D341Med (cell line): ENCODE data around the gene CDIPT.
"Not testable (repeated sequence)": the region's sequence is repeated elsewhere in the genome, so short reads cannot be mapped to it uniquely, and the experiment has no call there.

Experiments used
- DNase-seq: peaks from one replicate; pipeline ENCODE4 v3.0.0; 2012; ENCODE audit warnings: low spot score

The CDIPT gene, protein sequence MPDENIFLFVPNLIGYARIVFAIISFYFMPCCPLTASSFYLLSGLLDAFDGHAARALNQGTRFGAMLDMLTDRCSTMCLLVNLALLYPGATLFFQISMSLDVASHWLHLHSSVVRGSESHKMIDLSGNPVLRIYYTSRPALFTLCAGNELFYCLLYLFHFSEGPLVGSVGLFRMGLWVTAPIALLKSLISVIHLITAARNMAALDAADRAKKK

DNA sequence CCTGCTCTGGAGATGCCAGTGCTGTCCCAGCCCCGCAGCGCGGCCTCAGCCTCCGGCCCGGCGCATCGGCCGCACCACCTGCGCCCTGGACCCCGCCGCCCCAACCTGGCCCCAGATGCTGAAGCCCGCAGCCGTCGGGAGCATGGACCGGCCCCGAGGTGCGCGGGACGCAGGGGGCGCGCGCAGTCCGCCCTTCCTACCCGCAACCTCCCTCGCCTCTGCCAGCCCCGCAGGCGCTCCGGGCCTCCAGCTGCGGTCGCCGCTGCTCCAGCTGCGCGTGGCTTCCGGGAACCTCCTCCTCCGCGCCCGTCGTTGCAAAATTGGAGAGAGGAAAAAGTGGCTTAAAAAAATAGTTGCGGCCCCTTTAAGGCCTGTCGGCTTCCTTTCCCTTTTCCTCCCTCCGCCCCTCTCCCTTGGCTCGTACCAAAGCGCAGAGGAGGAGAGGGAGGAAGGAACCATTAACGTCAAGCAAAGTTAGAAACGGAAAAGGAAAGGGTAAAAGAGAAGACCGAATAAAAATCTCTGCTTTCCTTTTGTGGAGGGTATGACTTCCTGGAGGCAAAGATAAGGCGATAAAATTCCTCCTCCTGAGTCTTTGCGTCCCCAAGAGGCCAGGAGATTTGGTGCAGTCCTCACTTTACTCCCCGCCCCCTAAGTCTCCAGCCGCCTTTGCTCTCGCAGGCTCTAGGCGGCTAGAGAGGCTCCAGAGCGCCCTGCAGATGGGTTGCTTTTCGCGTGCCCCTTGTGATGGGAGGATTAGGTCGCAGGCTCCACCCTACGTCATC lies at the start of gene CDIPT:
CDIPT (minus strand) TSS at position 343 of the 785 bp plus-strand sequence. CDS start 369 bp downstream, outside the sequence.
- peak; percentile 93 for DNase-seq

DNA sequence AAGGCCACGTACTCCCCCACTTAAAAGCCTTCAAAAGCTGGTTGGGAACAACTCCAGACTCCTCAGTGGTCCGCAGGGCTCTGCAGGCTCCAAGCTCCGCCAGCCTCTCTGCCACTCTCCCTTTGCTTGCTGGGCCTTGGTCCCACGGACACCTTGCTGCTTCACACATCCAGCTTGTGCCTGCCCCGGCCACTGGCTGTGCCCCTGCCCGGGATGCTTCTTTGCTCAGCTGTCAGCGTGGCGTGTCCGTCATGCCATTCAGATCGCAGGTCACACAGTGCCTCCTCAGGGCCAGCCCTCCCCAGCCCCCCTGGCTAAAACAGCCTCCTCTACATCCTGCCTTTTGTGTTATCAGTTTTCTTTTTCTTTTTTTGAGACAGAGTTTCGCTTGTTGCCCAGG lies 49.1 kb upstream of the CDIPT start:
- DNase-seq: no peak

DNA sequence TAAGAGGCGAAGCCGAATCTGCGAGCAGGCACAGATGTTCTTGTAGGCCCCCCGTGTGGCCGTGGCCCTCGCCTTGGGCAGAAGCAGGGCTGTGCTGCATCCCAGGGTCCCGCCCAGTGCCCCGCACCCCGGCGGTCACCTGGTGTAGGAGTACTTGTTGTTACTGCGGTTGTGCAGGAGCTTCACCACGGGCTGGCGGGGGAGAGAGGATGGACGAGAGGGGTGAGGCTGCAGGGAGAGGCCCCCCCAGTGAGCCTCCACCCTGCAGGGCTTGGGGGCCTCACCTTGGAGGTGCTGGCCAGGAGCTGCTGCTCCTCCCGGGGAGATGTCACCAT lies 48.6 kb upstream of the CDIPT start:
- no peak for DNase-seq

DNA sequence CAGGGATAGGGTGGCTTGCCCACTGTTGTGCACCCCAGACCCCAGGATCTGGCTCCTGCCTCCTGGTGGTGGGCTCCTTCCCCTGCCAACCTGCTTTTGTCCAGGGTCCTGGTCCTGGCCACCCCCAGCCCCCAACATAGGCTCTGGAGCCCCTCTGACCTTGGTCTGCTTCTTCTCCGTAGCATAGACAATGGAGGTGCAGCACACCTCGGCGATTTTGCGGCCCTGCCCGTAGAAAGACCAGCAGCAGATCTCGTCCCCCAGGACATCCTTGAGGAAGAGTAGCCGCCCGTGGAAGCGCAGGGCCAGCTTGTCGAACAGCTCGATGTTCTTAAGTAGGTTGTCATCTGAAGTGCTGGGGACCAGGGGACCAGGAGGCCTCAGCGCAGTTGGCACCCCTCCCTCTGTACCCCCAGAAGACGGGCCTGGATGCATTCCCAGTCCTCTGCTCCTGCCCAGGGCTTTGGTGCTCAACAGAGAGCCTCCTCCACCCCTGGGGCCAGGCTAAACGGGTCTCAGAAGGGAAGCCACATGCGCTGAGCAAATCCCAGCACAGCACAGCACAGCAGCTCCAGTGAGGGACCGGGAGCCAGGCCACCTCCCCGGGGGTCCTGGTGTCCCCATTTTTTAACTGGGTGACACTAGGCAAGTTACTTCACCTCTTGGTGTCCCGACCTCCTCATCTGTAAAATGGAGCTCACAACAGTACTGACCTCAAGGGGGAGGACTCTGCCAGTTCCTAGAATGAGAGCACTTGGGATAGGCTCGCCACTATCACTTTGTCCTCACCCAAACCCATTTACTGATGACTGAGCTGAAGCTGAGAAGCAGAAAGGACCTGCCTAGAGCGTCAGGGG lies 48.0 kb upstream of the CDIPT start:
- DNase-seq: no peak

DNA sequence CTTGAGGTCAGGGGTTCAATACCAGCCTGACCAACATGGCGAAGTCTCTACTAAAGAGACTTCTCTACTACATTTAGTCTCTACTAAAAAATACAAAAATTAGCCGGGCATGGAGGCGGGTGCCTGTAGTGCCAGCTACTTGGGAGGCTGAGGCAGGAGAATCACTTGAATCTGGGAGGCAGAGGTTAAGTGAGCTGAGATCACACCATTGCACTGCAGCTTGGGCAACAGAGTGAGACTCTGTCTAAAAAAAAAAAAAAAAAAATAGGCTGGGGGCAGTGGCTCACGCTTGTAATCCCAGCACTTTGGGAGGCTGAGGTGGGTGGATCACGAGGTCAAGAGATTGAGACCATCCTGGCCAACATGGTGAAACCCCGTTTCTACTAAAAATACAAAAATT lies 46.8 kb upstream of the CDIPT start:
- not testable (repeated sequence) for DNase-seq

DNA sequence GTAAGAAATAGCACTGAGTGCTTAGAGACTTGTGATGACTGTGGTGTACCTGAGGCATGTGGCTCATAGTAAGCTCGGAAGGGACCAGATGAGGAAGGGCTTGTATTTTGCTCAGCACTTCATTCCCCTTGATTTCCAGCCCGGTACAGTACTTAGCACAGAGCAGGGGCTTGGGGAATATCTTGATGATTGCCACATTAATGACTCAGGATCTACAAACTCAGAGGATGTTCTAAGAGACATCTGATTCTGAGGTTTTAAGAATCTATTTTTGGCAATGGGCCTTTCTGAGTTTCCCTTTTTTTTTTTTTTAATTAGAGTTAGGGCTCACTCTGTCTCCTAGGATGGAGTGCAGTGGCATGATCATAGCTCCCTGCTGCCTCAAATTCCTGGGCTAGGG lies 46.4 kb upstream of the CDIPT start:
- DNase-seq: no peak

DNA sequence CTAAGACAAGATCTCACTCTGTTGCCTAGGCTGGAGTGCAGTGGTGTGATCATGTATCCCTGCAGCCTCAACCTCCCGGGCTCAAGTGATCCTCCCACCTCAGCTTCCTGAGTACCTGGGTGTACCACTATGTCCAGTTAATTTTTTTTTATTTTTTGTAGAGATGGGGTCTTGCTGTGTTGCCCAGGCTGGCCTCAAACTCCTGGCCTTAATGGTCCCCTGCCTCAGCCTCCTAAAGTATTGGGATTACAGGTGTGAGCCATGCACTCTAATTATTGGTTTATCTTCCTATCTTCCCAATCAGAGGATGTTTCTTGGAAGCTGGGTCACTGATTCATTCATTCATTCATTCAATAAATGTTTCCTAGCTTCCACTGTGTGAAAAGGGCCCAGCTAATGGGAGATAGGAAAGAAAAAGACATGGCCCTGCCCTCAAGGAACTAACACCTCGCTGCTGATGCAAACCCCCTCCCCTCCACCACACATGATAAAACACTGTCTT lies 45.7 kb upstream of the CDIPT start:
- DNase-seq: no peak

DNA sequence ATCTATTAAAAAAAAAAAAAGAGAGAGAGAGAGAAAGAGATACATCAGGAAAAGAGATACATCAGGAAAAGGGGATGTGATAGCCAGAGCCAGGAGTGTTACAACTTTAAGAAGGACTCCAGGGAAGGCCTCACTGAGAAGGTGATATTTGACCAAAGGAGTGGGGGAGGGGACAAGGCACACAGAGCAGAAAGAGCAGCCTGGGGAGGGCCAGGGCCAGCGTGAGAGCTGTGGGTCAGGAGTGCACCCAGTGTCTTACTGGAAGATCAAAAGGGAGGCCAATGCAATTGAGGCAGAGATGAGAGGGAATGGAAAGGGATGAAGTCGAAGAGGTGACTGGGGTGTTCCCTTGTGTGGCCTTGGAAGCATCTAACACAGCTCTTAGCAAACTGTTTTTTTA lies 44.9 kb upstream of the CDIPT start:
- no peak for DNase-seq

DNA sequence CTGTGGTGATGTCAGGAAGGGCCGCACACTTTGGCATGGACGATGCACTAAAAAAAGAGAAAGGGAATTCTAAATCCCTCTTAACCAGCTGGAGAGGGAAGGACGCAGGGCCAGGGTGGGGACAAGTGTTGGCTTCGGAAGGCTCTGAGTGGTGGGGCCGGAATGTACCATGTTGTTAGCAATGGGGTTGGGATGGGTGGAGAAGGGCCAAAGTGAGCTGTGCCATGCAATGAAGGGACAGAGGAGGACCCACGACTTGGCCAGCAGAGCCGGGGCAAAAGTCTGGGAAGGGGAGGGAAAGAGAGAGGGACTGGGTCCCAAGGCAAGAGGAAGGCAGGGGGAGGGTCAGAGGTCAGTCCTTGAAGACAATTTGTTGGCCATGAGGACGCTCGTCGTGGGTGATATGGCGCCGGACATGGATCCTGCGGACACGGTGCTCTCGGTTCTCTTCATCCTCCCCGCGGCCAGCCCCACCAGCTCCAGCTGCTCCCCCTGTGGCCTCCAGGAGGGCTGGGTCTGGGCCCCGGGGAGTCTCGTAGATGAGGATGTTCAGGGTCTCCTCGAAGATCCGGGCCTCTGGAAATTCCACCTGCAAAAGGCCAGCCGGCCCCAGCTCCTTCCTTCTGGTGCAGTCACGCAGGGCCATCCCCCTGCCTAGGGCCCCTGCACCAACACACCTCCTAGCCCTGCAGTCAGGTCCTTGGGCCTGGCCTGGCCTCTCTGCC lies 43.7 kb upstream of the CDIPT start:
- DNase-seq: no peak

DNA sequence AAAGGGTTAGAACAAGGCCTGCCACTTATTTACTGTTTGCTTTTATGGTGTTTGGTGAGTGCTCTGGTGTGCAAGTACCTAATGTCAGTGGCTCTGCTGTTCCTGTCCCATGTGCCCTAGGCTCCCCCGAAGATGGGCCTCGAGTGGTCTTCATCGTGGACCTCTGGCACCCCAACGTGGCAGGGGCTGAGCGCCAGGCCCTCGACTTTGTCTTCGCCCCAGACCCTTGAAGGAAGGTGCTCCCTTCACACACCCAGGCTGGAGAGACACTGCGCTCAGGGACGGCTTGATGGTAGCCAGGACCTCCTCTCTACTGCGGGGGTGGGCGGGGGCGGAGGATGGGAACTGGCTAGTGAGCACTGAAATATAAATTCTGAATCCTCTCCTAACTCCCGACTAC lies 42.6 kb upstream of the CDIPT start:
- DNase-seq: no peak

DNA sequence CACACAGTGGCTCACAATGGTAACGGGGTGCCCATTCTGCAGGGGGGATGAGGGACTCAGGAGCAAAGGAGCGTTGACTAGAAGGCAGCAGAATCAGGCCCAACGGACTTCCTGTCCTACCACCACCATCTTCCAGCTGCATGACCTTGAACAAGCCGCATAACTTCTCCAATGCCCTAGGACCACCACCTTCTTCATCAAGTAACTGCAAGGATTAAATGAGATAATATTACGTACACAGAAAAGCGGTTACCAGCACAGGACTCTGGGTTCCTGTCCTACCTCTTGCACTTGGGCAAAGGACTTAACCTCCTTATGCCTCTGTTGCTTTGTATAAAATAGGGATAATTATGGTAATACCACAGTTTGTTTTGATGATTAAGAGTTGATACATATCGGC lies 41.9 kb upstream of the CDIPT start:
- no peak for DNase-seq

DNA sequence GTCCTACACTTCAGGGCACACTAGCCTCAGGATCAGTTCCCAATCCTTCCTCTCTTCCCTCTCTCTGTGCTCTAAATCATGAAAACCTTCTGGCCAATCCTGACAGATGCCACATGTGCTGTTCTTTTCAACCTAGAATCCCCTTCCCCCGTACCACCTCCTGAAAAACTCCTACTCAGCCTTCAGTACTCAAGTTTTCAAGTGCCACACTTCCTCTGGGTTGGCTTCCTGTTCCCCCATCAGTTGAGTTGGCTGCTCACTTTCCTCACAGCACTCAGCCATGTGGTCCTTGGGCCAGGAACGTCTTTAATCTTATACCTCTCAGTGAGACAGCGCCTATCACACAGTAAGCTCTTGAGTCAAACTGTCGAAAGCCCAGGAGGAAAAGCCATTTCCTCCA lies 40.6 kb upstream of the CDIPT start:
- no peak for DNase-seq

DNA sequence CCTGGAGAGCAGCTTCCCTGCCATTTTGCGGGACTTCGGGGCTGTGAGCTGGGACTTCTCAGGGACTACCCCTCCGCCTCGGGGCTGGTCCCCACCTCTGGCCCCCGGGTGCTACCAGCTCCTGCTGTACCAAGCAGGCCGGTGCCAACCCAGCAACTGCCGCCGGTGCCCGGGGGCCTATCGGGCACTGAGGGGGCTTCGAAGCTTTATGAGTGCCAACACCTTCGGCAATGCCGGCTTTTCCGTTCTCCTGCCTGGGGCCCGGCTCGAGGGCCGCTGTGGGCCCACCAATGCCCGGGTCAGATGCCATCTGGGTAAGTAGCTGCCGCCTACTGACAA lies 38.5 kb upstream of the CDIPT start:
- DNase-seq: no peak

DNA sequence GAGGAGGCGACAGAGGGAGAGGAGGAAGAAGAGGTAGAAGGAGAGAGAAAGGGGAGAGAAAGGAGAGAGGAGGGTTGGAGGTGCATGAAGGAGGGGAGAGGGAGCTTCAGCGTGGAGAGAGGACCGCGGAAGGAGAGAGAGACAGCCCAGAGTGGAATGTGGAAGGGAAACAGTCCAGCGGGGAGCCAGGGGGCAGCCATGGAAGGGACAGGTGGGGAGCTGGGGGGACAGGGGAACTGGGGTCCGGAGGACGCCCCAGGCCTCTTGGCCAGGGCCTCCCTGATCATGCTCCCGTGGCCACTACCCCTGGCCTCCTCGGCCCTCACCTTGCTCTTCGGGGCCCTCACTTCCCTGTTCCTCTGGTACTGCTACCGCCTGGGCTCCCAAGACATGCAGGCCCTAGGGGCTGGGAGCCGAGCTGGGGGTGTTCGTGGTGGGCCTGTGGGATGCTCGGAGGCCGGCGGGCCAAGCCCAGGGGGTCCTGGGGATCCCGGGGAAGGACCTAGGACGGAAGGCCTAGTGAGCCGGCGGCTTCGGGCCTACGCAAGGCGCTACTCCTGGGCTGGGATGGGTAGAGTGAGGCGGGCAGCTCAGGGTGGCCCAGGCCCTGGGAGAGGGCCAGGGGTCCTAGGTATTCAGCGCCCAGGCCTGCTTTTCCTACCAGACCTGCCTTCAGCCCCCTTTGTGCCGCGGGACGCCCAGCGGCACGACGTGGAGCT lies 38.0 kb upstream of the CDIPT start:
- no peak for DNase-seq

DNA sequence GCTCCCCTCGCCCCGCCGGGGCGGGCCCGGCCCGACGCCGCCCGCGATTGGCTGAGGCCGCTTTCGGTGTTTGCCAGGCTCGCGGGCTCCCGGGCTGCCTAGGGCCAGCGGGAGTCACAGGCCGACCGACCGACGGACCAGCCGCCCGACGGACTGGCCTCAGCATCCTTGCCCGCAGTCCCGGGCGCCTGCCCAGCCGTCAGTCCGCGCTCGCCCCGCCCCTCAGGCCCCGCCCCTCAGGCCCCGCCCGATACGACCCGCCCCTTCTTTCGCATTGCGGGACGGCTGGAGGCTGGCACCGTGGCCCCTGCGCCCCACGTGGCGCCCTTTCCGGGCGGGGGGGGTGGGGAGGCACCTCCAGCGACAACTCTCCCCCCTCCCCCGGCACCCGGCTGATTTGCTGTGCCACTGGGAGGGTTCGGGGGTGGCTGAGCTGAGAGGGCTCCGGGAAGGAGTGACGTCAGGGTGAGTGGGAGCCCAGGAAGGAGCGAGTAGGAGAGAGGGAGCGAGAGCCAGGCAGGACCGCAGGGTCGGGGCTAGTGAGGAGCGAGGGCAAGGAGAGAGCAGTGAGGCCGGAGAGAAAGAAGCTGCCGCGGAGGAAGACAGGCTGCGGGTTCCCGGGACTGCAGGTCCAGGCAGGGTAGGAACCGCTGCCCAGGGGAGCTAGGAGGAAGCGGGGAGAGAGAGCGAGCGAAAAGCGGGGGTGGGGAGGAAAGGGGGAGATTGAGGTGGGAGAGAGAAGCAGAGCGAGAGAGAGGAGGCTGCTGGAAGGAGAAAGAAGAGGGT lies 37.3 kb upstream of the CDIPT start, which contains the start of gene ASPHD1:
ASPHD1 (plus strand) TSS at position 387 of the 786 bp plus-strand sequence. CDS start 484 bp downstream, outside the sequence.
- peak; percentile 91 for DNase-seq

DNA sequence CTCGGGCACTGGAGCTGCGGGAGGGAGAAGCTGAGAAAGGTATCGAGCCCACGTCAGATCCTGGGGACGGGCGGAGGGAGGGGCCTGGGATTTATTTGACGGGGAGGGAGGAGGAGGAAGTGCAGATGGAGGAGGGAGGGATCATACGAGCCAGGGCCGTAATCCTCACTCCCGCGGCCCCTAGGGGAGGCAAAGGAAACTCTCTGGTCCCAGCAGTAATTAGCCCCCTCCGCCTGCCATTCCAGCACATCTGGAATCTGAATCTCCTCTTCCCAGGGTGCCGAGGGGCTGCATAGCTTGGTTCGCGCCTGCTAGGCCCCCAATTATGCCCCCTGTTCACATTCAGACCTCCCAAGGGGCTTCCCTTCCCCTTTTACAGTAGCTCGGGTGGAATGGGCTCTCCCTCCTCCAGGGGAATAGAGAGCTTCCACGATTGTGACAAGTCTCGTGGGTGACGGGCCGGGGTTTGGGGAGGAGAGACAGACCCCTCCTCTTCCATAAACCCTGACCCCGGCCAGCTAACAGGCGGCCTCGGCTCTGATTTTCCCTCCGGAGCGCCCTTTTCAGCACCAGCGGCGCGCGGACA lies 36.6 kb upstream of the CDIPT start, which contains the start of gene SEZ6L2:
SEZ6L2 (minus strand) TSS at position 35 of the 586 bp plus-strand sequence. CDS start 531 bp downstream, outside the sequence.
- peak; percentile 92 for DNase-seq

DNA sequence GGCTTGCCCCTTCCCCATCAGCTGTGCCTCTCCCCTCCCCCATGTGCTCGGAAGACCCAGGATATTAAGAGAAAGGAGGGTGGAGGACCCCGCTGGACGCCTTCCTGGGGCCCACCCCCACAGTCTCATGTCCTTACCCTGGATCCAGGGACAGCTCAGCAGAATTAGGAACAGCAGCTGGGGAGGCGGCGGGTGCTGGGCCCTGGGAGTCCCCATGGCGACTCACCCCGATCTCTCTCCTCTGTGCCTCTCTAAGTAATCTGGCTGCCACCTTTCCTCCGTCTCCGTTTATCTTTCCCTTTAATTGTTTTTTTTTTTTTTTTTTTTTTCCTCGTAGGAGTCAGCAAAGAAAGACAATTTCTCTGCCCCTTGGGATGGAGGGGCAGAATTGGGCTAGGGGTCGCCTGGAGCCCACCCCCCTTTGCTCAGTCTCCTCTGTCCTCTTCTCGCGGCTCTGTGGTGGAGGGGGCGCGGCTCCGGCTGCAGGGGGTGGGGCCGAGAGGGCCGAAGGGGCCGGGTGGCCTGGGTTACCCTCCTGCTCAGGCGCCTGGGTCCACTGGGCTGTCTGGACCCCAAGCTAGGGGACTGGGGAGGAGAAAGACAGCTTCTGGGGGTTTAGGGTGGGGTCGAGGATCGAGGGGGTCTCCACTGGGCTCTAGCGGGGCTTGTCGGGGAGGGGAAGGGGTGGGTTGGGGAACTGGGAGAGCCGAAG lies 35.9 kb upstream of the CDIPT start:
- peak; percentile 86 for DNase-seq

DNA sequence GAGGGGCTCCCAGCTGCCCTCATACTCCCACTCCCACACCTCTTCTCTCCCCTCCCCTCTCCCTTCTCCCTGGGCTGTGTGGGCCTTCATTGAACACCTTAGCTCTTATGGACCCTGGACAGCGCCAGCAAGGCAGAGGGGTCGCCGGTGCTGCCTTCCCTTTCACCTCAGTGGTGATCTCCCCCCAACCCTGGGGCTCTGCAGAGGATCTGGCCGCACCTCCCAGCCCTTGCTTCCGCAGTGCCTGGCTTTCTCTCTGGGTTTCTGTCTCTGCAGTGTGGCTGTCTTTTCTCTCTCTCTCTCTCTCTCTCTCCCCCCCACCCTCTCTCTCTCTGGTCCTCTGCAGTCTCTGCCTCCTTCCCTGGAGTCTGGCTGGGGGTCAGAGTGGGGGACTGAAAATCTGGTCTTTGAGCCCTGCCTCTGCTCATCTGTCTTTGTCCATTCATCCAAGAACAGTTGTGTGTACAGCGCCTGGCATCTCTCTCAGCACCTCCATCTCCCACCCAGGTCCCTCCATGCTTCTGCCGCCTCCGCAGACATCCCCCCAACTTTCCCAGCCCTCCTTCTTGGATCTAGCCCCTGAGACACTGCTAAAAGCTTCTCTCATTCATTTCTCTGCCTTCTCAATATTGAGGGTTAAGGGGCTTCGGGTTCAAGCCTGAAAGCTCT lies 35.2 kb upstream of the CDIPT start:
- no peak for DNase-seq

DNA sequence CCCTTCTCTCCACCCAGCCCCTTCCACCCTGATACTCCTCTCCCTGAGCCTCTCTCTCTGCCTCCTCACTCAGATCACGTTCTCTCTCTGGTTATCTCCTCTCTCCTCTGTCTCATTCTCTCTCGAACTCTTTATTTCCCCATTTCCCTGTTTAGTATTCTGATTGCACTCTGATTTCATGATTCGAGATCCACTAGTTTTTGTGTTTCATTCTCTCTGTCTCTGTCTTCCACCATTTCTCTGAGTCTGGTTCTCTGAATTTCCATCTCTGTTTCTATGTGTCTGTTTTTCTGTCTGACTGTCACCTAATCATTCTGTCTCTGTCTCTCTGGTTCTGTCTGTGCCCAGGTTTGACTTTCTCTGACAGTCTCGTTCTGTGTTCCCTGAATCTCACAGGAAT lies 34.3 kb upstream of the CDIPT start:
- no peak for DNase-seq
